Mammary epithelial cell (primary cell): ENCODE results near the gene TBC1D2.

Source experiments
- EZH2 ChIP-seq: IDR thresholded peaks from 2 replicates; pipeline ENCODE4 v1.6.1; 2012; ENCODE audit warnings: low read length, inconsistent platforms, borderline replicate concordance
- TF ChIP-seq, protein P1 (sequence below), 2 donors: IDR thresholded peaks in 1 of 2; conservative IDR thresholded peaks in 1 of 2; 2 replicates each; pipeline ENCODE4 v1.5.1; 2011 to 2012; ENCODE audit warnings: inconsistent platforms in 2 of 2, low read length in 2 of 2, mild to moderate bottlenecking in 2 of 2, control low read depth in 1 of 2, low read depth in 1 of 2; ENCODE audit not compliant: insufficient read depth in 1 of 2; ENCODE audit errors: extremely low read depth in 1 of 2

DNA sequence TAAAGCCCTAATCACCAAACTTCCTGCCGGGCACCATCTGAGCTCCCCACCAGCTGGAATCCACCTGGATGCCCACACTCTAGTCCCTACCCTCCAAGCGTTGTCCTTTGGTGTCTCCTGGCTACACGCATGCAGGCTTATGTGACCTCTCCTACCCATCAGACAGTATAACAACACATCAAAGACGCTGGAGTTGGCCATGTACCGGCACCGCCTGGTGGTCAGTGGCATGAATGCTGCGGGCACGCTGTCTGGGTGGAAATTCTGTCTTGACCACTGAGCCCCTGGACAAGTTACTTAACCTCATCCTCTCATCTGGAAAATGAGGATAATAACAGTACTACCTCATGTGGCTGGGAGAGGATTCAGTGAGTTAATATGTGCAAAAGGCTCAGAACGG lies 39.6 kb downstream of the TBC1D2 start:
- TF ChIP-seq, protein P1, sequence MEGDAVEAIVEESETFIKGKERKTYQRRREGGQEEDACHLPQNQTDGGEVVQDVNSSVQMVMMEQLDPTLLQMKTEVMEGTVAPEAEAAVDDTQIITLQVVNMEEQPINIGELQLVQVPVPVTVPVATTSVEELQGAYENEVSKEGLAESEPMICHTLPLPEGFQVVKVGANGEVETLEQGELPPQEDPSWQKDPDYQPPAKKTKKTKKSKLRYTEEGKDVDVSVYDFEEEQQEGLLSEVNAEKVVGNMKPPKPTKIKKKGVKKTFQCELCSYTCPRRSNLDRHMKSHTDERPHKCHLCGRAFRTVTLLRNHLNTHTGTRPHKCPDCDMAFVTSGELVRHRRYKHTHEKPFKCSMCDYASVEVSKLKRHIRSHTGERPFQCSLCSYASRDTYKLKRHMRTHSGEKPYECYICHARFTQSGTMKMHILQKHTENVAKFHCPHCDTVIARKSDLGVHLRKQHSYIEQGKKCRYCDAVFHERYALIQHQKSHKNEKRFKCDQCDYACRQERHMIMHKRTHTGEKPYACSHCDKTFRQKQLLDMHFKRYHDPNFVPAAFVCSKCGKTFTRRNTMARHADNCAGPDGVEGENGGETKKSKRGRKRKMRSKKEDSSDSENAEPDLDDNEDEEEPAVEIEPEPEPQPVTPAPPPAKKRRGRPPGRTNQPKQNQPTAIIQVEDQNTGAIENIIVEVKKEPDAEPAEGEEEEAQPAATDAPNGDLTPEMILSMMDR (conservative IDR thresholded peaks at IDR 0.05 in 1 of 2, IDR thresholded peaks at IDR 0.05 in 1 of 2; ENCODE audit: extremely low read depth in 1 of 2, insufficient read depth in 1 of 2, low read depth in 1 of 2, low read length in 2 of 2): peak; percentile 41 to 46
- no peak for TF ChIP-seq EZH2
